Keratinocyte (primary cell): ENCODE results near the gene PTTG1IP2. TPM values are rescaled to one million over a fixed set of nuclear protein-coding genes. Genes with fewer than 3 reads are reported as not detected.

Experiments
- DNase-seq: peaks from one replicate; pipeline ENCODE4 v3.0.0-alpha.2; 2011; ENCODE audit warnings: low read depth, missing footprints, low spot score
- FAIRE-seq: peaks from 2 replicates; lab custom pipeline; 2011; peaks lifted over from hg19 to GRCh38; lab: Jason Lieb, UNC
- H2AFZ ChIP-seq: 2 replicates; pipeline ENCODE4 v1.6.0; 2012; ENCODE audit warnings: low read length, control low read depth, inconsistent platforms; ENCODE audit not compliant: control insufficient read depth
- H3K27ac ChIP-seq: 2 replicates; pipeline ENCODE4 v1.5.1; 2011; ENCODE audit warnings: low read length; ENCODE audit not compliant: control insufficient read depth, insufficient read depth
- H3K27me3 ChIP-seq: 3 replicates; pipeline ENCODE4 v1.6.0; 2011; ENCODE audit warnings: low read length; ENCODE audit not compliant: control insufficient read depth, insufficient read depth; ENCODE audit errors: extremely low read depth
- H3K36me3 ChIP-seq, 2 experiments: 2 replicates in 1 of 2; 3 replicates in 1 of 2; pipeline ENCODE4 v1.5.1; 2011; ENCODE audit warnings: low read length in 2 of 2, mild to moderate bottlenecking in 1 of 2; ENCODE audit not compliant: control insufficient read depth in 2 of 2, insufficient read depth in 2 of 2; ENCODE audit errors: extremely low read depth in 1 of 2
- H3K4me1 ChIP-seq: 3 replicates; pipeline ENCODE4 v1.5.1; 2011; ENCODE audit warnings: low read length; ENCODE audit not compliant: control insufficient read depth, insufficient read depth; ENCODE audit errors: extremely low read depth
- H3K4me2 ChIP-seq: 3 replicates; pipeline ENCODE4 v1.6.0; 2011; ENCODE audit warnings: low read depth, low read length; ENCODE audit not compliant: control insufficient read depth, insufficient read depth; ENCODE audit errors: extremely low read depth
- H3K4me3 ChIP-seq, 3 experiments: fragments of 200-600 bp in 1 of 3; sonication (generic) in 1 of 3; 2 replicates in 2 of 3; 3 replicates in 1 of 3; pipeline ENCODE4 v1.5.1; 2011 to 2016; ENCODE audit warnings: low read length in 3 of 3, mild to moderate bottlenecking in 3 of 3, control low read depth in 2 of 3, inconsistent platforms in 1 of 3, low read depth in 1 of 3, mixed read lengths in 1 of 3, mixed run types in 1 of 3, moderate library complexity in 1 of 3; ENCODE audit not compliant: control insufficient read depth in 2 of 3, insufficient read depth in 2 of 3; ENCODE audit errors: extremely low read depth in 1 of 3
- H3K79me2 ChIP-seq: 2 replicates; pipeline ENCODE4 v1.6.0; 2012; ENCODE audit warnings: low read length; ENCODE audit not compliant: control insufficient read depth, insufficient read depth
- H3K9ac ChIP-seq: 3 replicates; pipeline ENCODE4 v1.6.0; 2011; ENCODE audit warnings: low read length; ENCODE audit not compliant: control insufficient read depth, insufficient read depth; ENCODE audit errors: extremely low read depth
- H3K9me1 ChIP-seq: 3 replicates; pipeline ENCODE4 v1.6.0; 2011; ENCODE audit warnings: low read length; ENCODE audit not compliant: control insufficient read depth, insufficient read depth; ENCODE audit errors: extremely low read depth
- H3K9me3 ChIP-seq: 2 replicates; pipeline ENCODE4 v1.5.1; 2012; ENCODE audit warnings: low read depth, low read length; ENCODE audit not compliant: control insufficient read depth
- H4K20me1 ChIP-seq: 3 replicates; pipeline ENCODE4 v1.6.0; 2011; ENCODE audit warnings: low read length; ENCODE audit not compliant: control insufficient read depth, insufficient read depth; ENCODE audit errors: extremely low read depth
- CTCF ChIP-seq, 3 experiments: IDR thresholded peaks in 1 of 3; conservative IDR thresholded peaks in 1 of 3; optimal IDR thresholded peaks in 1 of 3; 2 replicates in 2 of 3; 3 replicates in 1 of 3; pipeline versions ENCODE3 to v1.5.1; 2011; ENCODE audit warnings: low read length in 3 of 3, mild to moderate bottlenecking in 3 of 3, moderate library complexity in 2 of 3, control low read depth in 1 of 3, inconsistent platforms in 1 of 3; ENCODE audit not compliant: insufficient read depth in 2 of 3; ENCODE audit errors: extremely low read depth in 1 of 3
- EZH2 ChIP-seq: IDR thresholded peaks from one replicate; pipeline ENCODE4 v1.6.1; 2012; ENCODE audit warnings: inconsistent platforms, mild to moderate bottlenecking, low read length, moderate library complexity
- dilution Hi-C: fragments of 300-500 bp; cut with MboI; formaldehyde crosslinking; loops from one replicate; pipeline ENCODE4 v1.7.0; 2020; ENCODE audit warnings: low sequenced_read_pairs; ENCODE audit not compliant: extremely low pct_ligation_motif_present
- polyA plus RNA-seq, 5 experiments: library from polyadenylated mRNA; depleted of rRNA in 3 of 5; stranded (reverse) in 3 of 5; stranded (forward) in 1 of 5; unstranded in 1 of 5; fragments of >200 nt; gene quantifications; 1 replicate in 1 of 5; 2 replicates in 3 of 5; 3 replicates in 1 of 5; pipeline versions ENCODE4 v1.2.1 to v1.2.3, GENCODE V29; 2011 to 2012; ENCODE audit warnings: missing spikeins in 2 of 5, low read depth in 1 of 5, low replicate concordance in 1 of 5

PTTG1IP2 gene
- polyA plus RNA-seq, 1 donor (not counting 4 experiments of a cell fraction or from before 2014, with no cell fraction given) = not detected

GRCh38 chr7:90518630-90519029 lies 49.2 kb downstream of the PTTG1IP2 start:
- H3K4me1 ChIP-seq = no peaks in the 10 kb centered on the region
- H3K9me1 ChIP-seq = no peaks in the 10 kb centered on the region
- H3K27ac ChIP-seq = no peak overlapping the region
- H2AFZ ChIP-seq = no peak overlapping the region
- no peaks in the 10 kb centered on the region for H3K79me2 ChIP-seq
- H3K4me3 ChIP-seq = no peak overlapping the region
- no peaks in the 10 kb centered on the region for H3K9me3 ChIP-seq
- H3K4me2 ChIP-seq = no peak overlapping the region
- no peak for FAIRE-seq
- no peaks in the 10 kb centered on the region for H3K36me3 ChIP-seq
- dilution Hi-C loops = no loop called here
- TF ChIP-seq EZH2 (no peak), CTCF (optimal IDR thresholded peaks at IDR 0.05 in 1 of 3, IDR thresholded peaks at IDR 0.05 in 1 of 3, conservative IDR thresholded peaks at IDR 0.05 in 1 of 3; ENCODE audit: extremely low read depth in 1 of 3, insufficient read depth in 2 of 3, low read length in 3 of 3) (no peak)
- DNase-seq = no peak
- H3K27me3 ChIP-seq = no peaks in the 10 kb centered on the region
- no peaks in the 10 kb centered on the region for H4K20me1 ChIP-seq
- H3K9ac ChIP-seq = no peak overlapping the region

- DNase-seq = no peak
- no peaks in the 10 kb centered on the region for H4K20me1 ChIP-seq
- dilution Hi-C loops = no loop called here
Observed at GRCh38 chr7:90520484-90520883, 51.0 kb downstream of the PTTG1IP2 start.

More at GRCh38 chr7:90520484-90520883, 51.0 kb downstream of the PTTG1IP2 start:
- H3K9me1 ChIP-seq = no peaks in the 10 kb centered on the region
- H3K9ac ChIP-seq = no peak overlapping the region
- no peak overlapping the region for H3K4me2 ChIP-seq
- no peak overlapping the region for H2AFZ ChIP-seq
- no peak overlapping the region for H3K4me3 ChIP-seq
- no peaks in the 10 kb centered on the region for H3K36me3 ChIP-seq
- H3K27me3 ChIP-seq = no peaks in the 10 kb centered on the region
- peak; percentile 36 to 48 (median 48) for TF ChIP-seq CTCF (optimal IDR thresholded peaks at IDR 0.05 in 1 of 3, IDR thresholded peaks at IDR 0.05 in 1 of 3, conservative IDR thresholded peaks at IDR 0.05 in 1 of 3; ENCODE audit: extremely low read depth in 1 of 3, insufficient read depth in 2 of 3, low read length in 3 of 3)
- no peak for TF ChIP-seq EZH2
- no peaks in the 10 kb centered on the region for H3K4me1 ChIP-seq
- no peak overlapping the region for H3K27ac ChIP-seq
- peak; percentile 80 for FAIRE-seq
- no peaks in the 10 kb centered on the region for H3K9me3 ChIP-seq
- no peaks in the 10 kb centered on the region for H3K79me2 ChIP-seq
